ENCODE results near the gene SLC10A4.

Gene SLC10A4

GRCh38 chr4:48490680-48491513, 7.8 kb downstream of the SLC10A4 start:
- DNase-seq = no peak

GRCh38 chr4:48491514-48492176, 8.5 kb downstream of the SLC10A4 start:
- DNase-seq = no peak

- DNase-seq = no peak
Measured at GRCh38 chr4:48493452-48494100, 10.4 kb downstream of the SLC10A4 start.

- no peak for DNase-seq
Measured at GRCh38 chr4:48495941-48496340, 12.8 kb downstream of the SLC10A4 start.

GRCh38 chr4:48498895-48499294, 15.8 kb downstream of the SLC10A4 start:
- DNase-seq = no peak

GRCh38 chr4:48499551-48500066, 16.5 kb downstream of the SLC10A4 start:
- DNase-seq = no peak

- DNase-seq = no peak
Measured at GRCh38 chr4:48503233-48504025, 20.3 kb downstream of the SLC10A4 start.

GRCh38 chr4:48504026-48504330, 20.8 kb downstream of the SLC10A4 start:
- DNase-seq = no peak

- DNase-seq = no peak
Measured at GRCh38 chr4:48504352-48504751, 21.2 kb downstream of the SLC10A4 start.

- DNase-seq = no peak
Measured at GRCh38 chr4:48506716-48507115, 23.6 kb downstream of the SLC10A4 start.

GRCh38 chr4:48509543-48509942, 26.4 kb downstream of the SLC10A4 start:
- no peak for DNase-seq

GRCh38 chr4:48518143-48518542, 35.0 kb downstream of the SLC10A4 start:
- DNase-seq = no peak

GRCh38 chr4:48526406-48526805, 43.3 kb downstream of the SLC10A4 start:
- DNase-seq = no peak

GRCh38 chr4:48538358-48538757, 55.2 kb downstream of the SLC10A4 start:
- peak; percentile 83 for DNase-seq

Data from NCI-H146 (cell line).